OCI-LY1 (cell line): ENCODE results near the gene SLC16A14.

Experiments used
- CTCF ChIP-seq: fragments of 200-600 bp; sonication (generic), shearing (Covaris generic); IDR thresholded peaks from 2 replicates; pipeline ENCODE4 v1.5.1; 2017; ENCODE audit warnings: mild to moderate bottlenecking, antibody characterized with exemption, low read length, moderate library complexity, mixed read lengths
- EZH2 ChIP-seq: fragments of 200-600 bp; sonication (generic), shearing (Covaris generic); IDR thresholded peaks from 2 replicates; pipeline ENCODE4 v1.8.0; 2017; ENCODE audit warnings: borderline replicate concordance, mixed run types, mild to moderate bottlenecking, antibody characterized with exemption, low read length, moderate library complexity, mixed read lengths

GRCh38 chr2:230097841-230098240, 29.1 kb upstream of the SLC16A14 start:
- TF ChIP-seq CTCF (no peak), EZH2 (no peak)
